Neural progenitor cell (in vitro differentiated cells): ENCODE data around the gene IGFL1. TPM values are rescaled to one million over a fixed set of nuclear protein-coding genes. Genes with fewer than 3 reads are reported as not detected.
"Not testable (repeated sequence)": the region's sequence is repeated elsewhere in the genome, so short reads cannot be mapped to it uniquely, and the experiment has no call there.

ENCODE experiments used
- DNase-seq: peaks from one replicate; pipeline ENCODE4 v3.0.0-alpha.2; 2016; ENCODE audit warnings: low spot score
- H2AFZ ChIP-seq: fragments of 200-600 bp; sonication (generic); replicated peaks from 2 replicates; pipeline ENCODE4 v1.6.1; 2016; ENCODE audit warnings: antibody characterized with exemption
- H3F3A ChIP-seq: fragments of 200-600 bp; sonication (generic); 2 replicates; pipeline ENCODE4 v1.6.1; 2016; ENCODE audit warnings: antibody characterized with exemption, low read depth
- H3K27ac ChIP-seq: fragments of 200-600 bp; sonication (generic); 2 replicates; pipeline ENCODE4 v1.5.1; 2016; ENCODE audit warnings: mild to moderate bottlenecking
- H3K27me3 ChIP-seq: fragments of 200-600 bp; sonication (generic); 2 replicates; pipeline ENCODE4 v1.6.1; 2016; ENCODE audit warnings: mild to moderate bottlenecking, moderate library complexity
- H3K36me3 ChIP-seq: fragments of 200-600 bp; sonication (generic); 2 replicates; pipeline ENCODE4 v1.5.1; 2016
- H3K4me1 ChIP-seq: fragments of 200-600 bp; sonication (generic); 2 replicates; pipeline ENCODE4 v1.6.1; 2016; ENCODE audit warnings: mixed run types
- H3K4me2 ChIP-seq: fragments of 200-600 bp; sonication (generic); 2 replicates; pipeline ENCODE4 v1.6.1; 2016
- H3K4me3 ChIP-seq: fragments of 200-600 bp; sonication (generic); 2 replicates; pipeline ENCODE4 v1.5.1; 2016
- H3K79me2 ChIP-seq: fragments of 200-600 bp; sonication (generic); 2 replicates; pipeline ENCODE4 v1.6.1; 2016; ENCODE audit warnings: low read depth
- H3K9ac ChIP-seq: fragments of 200-600 bp; sonication (generic); 2 replicates; pipeline ENCODE4 v1.6.1; 2016
- H3K9me3 ChIP-seq: fragments of 200-600 bp; sonication (generic); 2 replicates; pipeline ENCODE4 v1.5.1; 2016; ENCODE audit warnings: low read depth
- H4K20me1 ChIP-seq: fragments of 200-600 bp; sonication (generic); 2 replicates; pipeline ENCODE4 v1.6.1; 2016; ENCODE audit warnings: low read depth
- H3K27ac Mint-ChIP-seq: 3 replicates; pipeline ENCODE4 v1.8.0; 2021; ENCODE audit warnings: mixed read lengths
- H3K27me3 Mint-ChIP-seq: 2 replicates; pipeline ENCODE4 v1.8.0; 2022; ENCODE audit warnings: low read depth, mild to moderate bottlenecking, inconsistent platforms, moderate library complexity, mixed read lengths; ENCODE audit not compliant: insufficient read depth
- H3K36me3 Mint-ChIP-seq: 3 replicates; pipeline ENCODE4 v1.8.0; 2021; ENCODE audit warnings: mixed read lengths
- H3K4me1 Mint-ChIP-seq: 3 replicates; pipeline ENCODE4 v1.8.0; 2021; ENCODE audit warnings: mixed read lengths
- H3K4me3 Mint-ChIP-seq: 3 replicates; pipeline ENCODE4 v1.8.0; 2021; ENCODE audit warnings: mild to moderate bottlenecking, moderate library complexity, mixed read lengths
- H3K9me3 Mint-ChIP-seq: 3 replicates; pipeline ENCODE4 v1.8.0; 2020; ENCODE audit warnings: mixed read lengths
- EZH2 ChIP-seq: fragments of 200-600 bp; sonication (generic); IDR thresholded peaks from 2 replicates; pipeline ENCODE4 v1.6.1; 2017; ENCODE audit warnings: antibody characterized with exemption, mild to moderate bottlenecking, moderate library complexity
- EZH2phosphoT487 ChIP-seq: fragments of 200-600 bp; sonication (generic); IDR thresholded peaks from 2 replicates; pipeline ENCODE4 v1.6.1; 2017; ENCODE audit warnings: antibody characterized with exemption
- total RNA-seq: library from RNA; depleted of rRNA; stranded (reverse); fragments of >200 nt; gene quantifications from 2 replicates; pipeline ENCODE4 v1.2.3, GENCODE V29; 2015; ENCODE audit warnings: low replicate concordance
- TF ChIP-seq, protein P1 (sequence below): fragments of 200-600 bp; sonication (generic); IDR thresholded peaks from 2 replicates; pipeline ENCODE4 v1.5.1; 2017; ENCODE audit warnings: antibody characterized with exemption, mild to moderate bottlenecking

IGFL1 gene
- total RNA-seq, 1 donor from 2014 or later, result not detected

DNA sequence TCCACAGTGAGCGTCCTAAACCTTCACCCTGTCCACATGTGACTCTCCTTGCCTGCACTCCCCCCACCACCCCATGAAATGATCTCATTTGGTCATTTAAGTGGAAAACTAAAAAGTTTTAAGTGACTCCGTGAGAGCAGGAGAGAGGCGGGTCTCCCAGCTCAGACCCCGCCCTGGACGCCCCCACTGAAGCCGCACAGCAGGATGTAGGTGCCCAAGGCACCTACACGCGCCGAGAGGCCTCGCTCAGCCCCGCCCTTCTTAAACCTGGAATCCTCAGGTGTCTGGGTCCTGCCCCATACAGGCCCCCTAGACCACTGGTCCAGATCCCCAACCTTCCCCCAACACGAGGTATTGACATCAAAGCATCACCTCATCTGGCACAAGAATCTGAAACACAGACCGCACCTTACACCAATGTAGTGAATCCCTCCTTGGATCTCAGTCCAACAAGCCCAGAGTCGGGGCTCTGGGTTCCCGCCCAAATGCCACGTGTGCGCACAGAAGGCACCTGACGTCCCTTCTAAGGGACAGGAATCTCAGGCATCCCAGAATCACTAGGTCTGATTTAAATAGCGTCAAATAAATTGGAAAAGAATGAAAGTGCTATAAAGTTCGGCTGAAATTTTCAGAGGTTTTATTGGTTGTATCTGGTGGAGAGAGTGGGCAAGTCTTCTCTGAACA lies 3.5 kb downstream of the IGFL1 start:
- no peaks in the 10 kb centered on the region for H3K36me3 ChIP-seq
- H2AFZ ChIP-seq, result no peak overlapping the region
- Mint-ChIP-seq H3K9me3 (no peaks in the 10 kb centered on the region), H3K27me3 (peaks cover 2% of the 10 kb centered on the region), H3K27ac (no peak overlapping the region), H3K36me3 (no peaks in the 10 kb centered on the region), H3K4me3 (no peak overlapping the region), H3K4me1 (no peaks in the 10 kb centered on the region)
- no peak overlapping the region for H3K9ac ChIP-seq
- H3K4me2 ChIP-seq, result no peak overlapping the region
- TF ChIP-seq EZH2 (no peak), EZH2phosphoT487 (no peak)
- TF ChIP-seq, protein P1, sequence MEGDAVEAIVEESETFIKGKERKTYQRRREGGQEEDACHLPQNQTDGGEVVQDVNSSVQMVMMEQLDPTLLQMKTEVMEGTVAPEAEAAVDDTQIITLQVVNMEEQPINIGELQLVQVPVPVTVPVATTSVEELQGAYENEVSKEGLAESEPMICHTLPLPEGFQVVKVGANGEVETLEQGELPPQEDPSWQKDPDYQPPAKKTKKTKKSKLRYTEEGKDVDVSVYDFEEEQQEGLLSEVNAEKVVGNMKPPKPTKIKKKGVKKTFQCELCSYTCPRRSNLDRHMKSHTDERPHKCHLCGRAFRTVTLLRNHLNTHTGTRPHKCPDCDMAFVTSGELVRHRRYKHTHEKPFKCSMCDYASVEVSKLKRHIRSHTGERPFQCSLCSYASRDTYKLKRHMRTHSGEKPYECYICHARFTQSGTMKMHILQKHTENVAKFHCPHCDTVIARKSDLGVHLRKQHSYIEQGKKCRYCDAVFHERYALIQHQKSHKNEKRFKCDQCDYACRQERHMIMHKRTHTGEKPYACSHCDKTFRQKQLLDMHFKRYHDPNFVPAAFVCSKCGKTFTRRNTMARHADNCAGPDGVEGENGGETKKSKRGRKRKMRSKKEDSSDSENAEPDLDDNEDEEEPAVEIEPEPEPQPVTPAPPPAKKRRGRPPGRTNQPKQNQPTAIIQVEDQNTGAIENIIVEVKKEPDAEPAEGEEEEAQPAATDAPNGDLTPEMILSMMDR, result no peak
- no peaks in the 10 kb centered on the region for H3K27me3 ChIP-seq
- H4K20me1 ChIP-seq, result no peaks in the 10 kb centered on the region
- no peak for DNase-seq
- H3K4me1 ChIP-seq, result no peaks in the 10 kb centered on the region
- H3K4me3 ChIP-seq, result no peak overlapping the region
- no peaks in the 10 kb centered on the region for H3K9me3 ChIP-seq
- no peaks in the 10 kb centered on the region for H3F3A ChIP-seq
- H3K79me2 ChIP-seq, result no peaks in the 10 kb centered on the region
- H3K27ac ChIP-seq, result no peak overlapping the region

DNA sequence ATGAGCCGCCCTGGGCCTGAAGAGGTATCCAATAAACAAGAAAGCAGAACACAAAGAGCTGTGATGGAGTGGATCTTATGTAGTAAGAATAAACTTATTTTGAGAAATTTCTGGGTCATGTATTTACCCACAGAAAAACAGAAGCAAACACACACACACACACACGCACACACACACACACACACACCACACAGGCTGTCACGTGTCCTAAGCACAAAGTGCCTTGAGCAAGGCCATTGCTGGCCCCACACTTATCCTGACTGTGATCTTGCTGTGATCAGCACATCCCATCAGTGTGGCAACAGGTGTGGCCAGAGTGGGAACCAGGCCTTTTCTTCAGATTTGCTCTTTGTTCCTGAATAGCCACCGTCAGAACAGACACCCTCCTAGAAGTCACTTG lies 4.3 kb downstream of the IGFL1 start:
- not testable (repeated sequence) for H3K27me3 Mint-ChIP-seq, H3K9me3 ChIP-seq

DNA sequence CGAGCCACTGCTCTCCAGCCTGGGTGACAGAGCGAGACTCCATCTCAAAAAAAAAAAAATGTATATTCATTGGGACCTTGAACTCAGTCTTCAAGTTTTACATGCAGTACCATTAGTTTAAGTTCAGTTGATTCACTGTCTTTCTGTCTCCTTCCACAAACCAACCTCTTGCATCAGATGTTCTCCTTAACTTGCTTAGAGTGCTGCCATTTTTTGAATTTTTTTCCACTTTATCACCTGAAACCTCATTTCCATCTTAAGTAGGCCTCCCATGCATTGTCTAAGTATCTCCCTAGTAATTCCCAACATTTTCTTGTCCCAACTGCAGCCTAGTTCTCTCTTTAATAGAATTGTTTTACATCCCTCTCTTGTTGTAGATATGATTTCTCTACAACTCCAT lies 8.6 kb downstream of the IGFL1 start:
- not testable (repeated sequence) for H3K27ac Mint-ChIP-seq, H3K27ac ChIP-seq, H3K27me3 Mint-ChIP-seq, H3K9me3 ChIP-seq, H3K36me3 Mint-ChIP-seq, H3K9ac ChIP-seq, H4K20me1 ChIP-seq, H3K4me3 Mint-ChIP-seq, H3K4me3 ChIP-seq, DNase-seq, H3K4me2 ChIP-seq, H3K36me3 ChIP-seq, H3K9me3 Mint-ChIP-seq, H3K4me1 Mint-ChIP-seq, H3K79me2 ChIP-seq, H2AFZ ChIP-seq, H3K27me3 ChIP-seq
- peaks cover 19% of the 10 kb centered on the region for H3F3A ChIP-seq
- peaks cover 40% of the 10 kb centered on the region for H3K4me1 ChIP-seq

More for the DNA sequence above, 4.3 kb downstream of the IGFL1 start:
- H3F3A ChIP-seq, H3K4me3 Mint-ChIP-seq, DNase-seq, H3K4me1 ChIP-seq, H3K9ac ChIP-seq, H3K27ac ChIP-seq, H3K36me3 ChIP-seq, H3K4me3 ChIP-seq, H2AFZ ChIP-seq, H3K9me3 Mint-ChIP-seq, H3K79me2 ChIP-seq, H3K4me2 ChIP-seq, H3K27ac Mint-ChIP-seq, H3K4me1 Mint-ChIP-seq, H3K36me3 Mint-ChIP-seq, H4K20me1 ChIP-seq, H3K27me3 ChIP-seq: not testable (repeated sequence)

DNA sequence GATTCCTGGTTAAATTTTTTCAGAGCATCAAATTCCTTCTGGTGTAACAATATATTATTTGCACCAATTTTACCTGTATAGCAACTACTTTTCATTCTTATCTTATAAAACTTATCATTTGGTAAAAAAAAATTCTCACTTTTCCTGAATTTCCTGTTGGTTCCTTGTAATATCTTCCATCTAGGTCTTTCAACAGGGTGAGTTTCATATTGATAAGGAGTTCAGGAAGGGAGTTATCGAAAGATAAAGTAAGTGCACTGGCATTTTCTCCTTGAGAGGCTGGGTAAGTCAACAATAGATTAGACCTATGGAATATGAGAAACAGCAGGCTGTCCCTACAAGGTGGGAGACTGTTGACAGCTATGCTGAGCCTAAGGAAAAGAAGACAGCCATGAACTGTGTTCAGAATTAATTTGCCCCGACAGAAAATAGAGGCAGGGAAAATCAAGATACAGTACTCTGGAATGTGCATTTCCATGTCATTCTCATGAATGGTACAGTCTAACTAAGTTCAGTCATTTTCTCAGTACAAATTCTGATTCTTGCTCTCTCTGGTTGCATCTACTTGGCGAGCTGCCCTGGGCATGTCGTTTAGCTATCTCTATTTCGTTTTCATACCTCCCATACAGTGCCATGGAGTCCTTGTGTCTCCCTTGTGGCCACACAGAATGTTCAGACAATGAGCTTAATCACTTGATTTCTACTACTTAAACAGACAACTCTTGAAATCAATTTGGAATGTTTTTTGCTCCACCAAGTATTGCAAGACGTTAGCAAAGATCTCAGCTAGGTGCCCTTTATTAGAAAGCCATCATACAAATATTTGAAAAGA lies 9.9 kb downstream of the IGFL1 start:
- H3K27me3 ChIP-seq, result no peaks in the 10 kb centered on the region
- no peaks in the 10 kb centered on the region for H3K27me3 Mint-ChIP-seq
- H3K27ac ChIP-seq, result no peak overlapping the region
- no peak overlapping the region for H3K4me3 Mint-ChIP-seq
- no peaks in the 10 kb centered on the region for H3K9me3 ChIP-seq
- H3K36me3 Mint-ChIP-seq, result no peaks in the 10 kb centered on the region
- peaks cover 40% of the 10 kb centered on the region for H3K4me1 ChIP-seq
- H3F3A ChIP-seq, result peaks cover 19% of the 10 kb centered on the region
- H4K20me1 ChIP-seq, result no peaks in the 10 kb centered on the region
- no peak overlapping the region for H3K4me2 ChIP-seq
- H3K4me1 Mint-ChIP-seq, result peaks cover 6% of the 10 kb centered on the region
- H3K4me3 ChIP-seq, result no peak overlapping the region
- peak overlapping the region; percentile 59 for H2AFZ ChIP-seq
- no peak for DNase-seq
- H3K79me2 ChIP-seq, result no peaks in the 10 kb centered on the region
- no peaks in the 10 kb centered on the region for H3K9me3 Mint-ChIP-seq
- H3K27ac Mint-ChIP-seq, result no peak overlapping the region
- no peak overlapping the region for H3K9ac ChIP-seq
- TF ChIP-seq EZH2 (no peak), EZH2phosphoT487 (no peak)
- TF ChIP-seq, protein P1, result no peak
- H3K36me3 ChIP-seq, result no peaks in the 10 kb centered on the region
